Skin epidermis (tissue), 12 donors: Measurements from ENCODE around the gene SUSD5.
"Not testable (repeated sequence)": the region's sequence is repeated elsewhere in the genome, so short reads cannot be mapped to it uniquely, and the experiment has no call there.

Source experiments
- H3K27ac ChIP-seq, 21 experiments: fragments of 200-600 bp; sonication (generic) in 11 of 21; one replicate each; pipeline ENCODE4 v1.5.0; 2020; ENCODE audit warnings: mild to moderate bottlenecking in 3 of 21, inconsistent platforms in 2 of 21, moderate library complexity in 2 of 21
- H3K4me3 ChIP-seq, 7 experiments: fragments of 200-600 bp; sonication (generic) in 2 of 7; one replicate each; pipeline ENCODE4 v1.5.0; 2020; ENCODE audit warnings: inconsistent platforms in 2 of 7, mild to moderate bottlenecking in 2 of 7, moderate library complexity in 1 of 7

SUSD5 gene

GRCh38 chr3:33124638-33125037 is 94.0 kb downstream of the SUSD5 start:
- H3K27ac ChIP-seq, result peak overlapping the region in 1 of 21 experiments; percentile 21
- no peak overlapping the region for H3K4me3 ChIP-seq

- Histone ChIP-seq H3K27ac (no peak overlapping the region), H3K4me3 (no peak overlapping the region)
Measured at GRCh38 chr3:33122991-33123390, 95.6 kb downstream of the SUSD5 start.

- peak overlapping the region in 1 of 21 experiments; percentile 30 for H3K27ac ChIP-seq
Measured at GRCh38 chr3:33119891-33120290, 98.7 kb downstream of the SUSD5 start.

GRCh38 chr3:33117461-33117860 is 101.1 kb downstream of the SUSD5 start:
- H3K4me3 ChIP-seq, result no peak overlapping the region
- H3K27ac ChIP-seq, result peak overlapping the region in 1 of 21 experiments; percentile 7

More at GRCh38 chr3:33119891-33120290, 98.7 kb downstream of the SUSD5 start:
- no peak overlapping the region for H3K4me3 ChIP-seq

GRCh38 chr3:33115024-33115768 is 103.4 kb downstream of the SUSD5 start:
- H3K4me3 ChIP-seq, result peak overlapping the region; percentile 52 to 79 (median 65)
- H3K27ac ChIP-seq, result peak overlapping the region in 20 of 21 experiments; percentile 33 to 98 (median 91)

- Histone ChIP-seq H3K4me3 (peak overlapping the region; percentile 52 to 79 (median 65)), H3K27ac (peak overlapping the region in 20 of 21 experiments; percentile 33 to 98 (median 91))
Measured at GRCh38 chr3:33114622-33115023, 104.0 kb downstream of the SUSD5 start.

- Histone ChIP-seq H3K27ac (peak within 1 kb of the TSS; percentile 78 to 98 (median 90)), H3K4me3 (peak within 1 kb of the TSS; percentile 52 to 79 (median 65))
Measured at GRCh38 chr3:33113772-33114621, 104.6 kb downstream of the SUSD5 start, which contains the start of gene CRTAP. TSS of gene CRTAP (plus strand) at chr3:33114014. CDS start at chr3:33114078, 64 bp downstream.

GRCh38 chr3:33111581-33111980 is 107.0 kb downstream of the SUSD5 start:
- Histone ChIP-seq H3K27ac (no peak overlapping the region), H3K4me3 (no peak overlapping the region)

GRCh38 chr3:33106854-33107253 is 111.8 kb downstream of the SUSD5 start:
- not testable (repeated sequence) for H3K27ac ChIP-seq, H3K4me3 ChIP-seq

GRCh38 chr3:33105341-33105948 is 113.2 kb downstream of the SUSD5 start:
- Histone ChIP-seq H3K4me3 (no peak overlapping the region), H3K27ac (no peak overlapping the region)

- H3K27ac ChIP-seq, result no peak overlapping the region
Measured at GRCh38 chr3:33104803-33105202, 113.8 kb downstream of the SUSD5 start.

GRCh38 chr3:33103480-33103879 is 115.1 kb downstream of the SUSD5 start:
- no peak overlapping the region for H3K4me3 ChIP-seq
- H3K27ac ChIP-seq, result no peak overlapping the region

More at GRCh38 chr3:33104803-33105202, 113.8 kb downstream of the SUSD5 start:
- no peak overlapping the region for H3K4me3 ChIP-seq

- Histone ChIP-seq H3K4me3 (no peak overlapping the region), H3K27ac (no peak overlapping the region)
Measured at GRCh38 chr3:33103034-33103433, 115.6 kb downstream of the SUSD5 start.

- Histone ChIP-seq H3K4me3 (no peak overlapping the region), H3K27ac (no peak overlapping the region)
Measured at GRCh38 chr3:33100229-33100628, 118.4 kb downstream of the SUSD5 start.
